H1 (cell line): ENCODE data around the gene NTRK2. TPM values are rescaled to one million over a fixed set of nuclear protein-coding genes. Genes with fewer than 3 reads are reported as not detected.

Experiments used
- ATF3 ChIP-seq: IDR thresholded peaks from 2 replicates; pipeline ENCODE4 v1.6.1; 2011; ENCODE audit warnings: low read depth, mild to moderate bottlenecking, low read length; ENCODE audit not compliant: insufficient read depth
- BACH1 ChIP-seq: IDR thresholded peaks from 2 replicates; pipeline ENCODE4 v1.6.1; 2012; ENCODE audit warnings: low read length, improper control_type of control experiment
- BRCA1 ChIP-seq: IDR thresholded peaks from 2 replicates; pipeline ENCODE4 v1.6.1; 2012; ENCODE audit warnings: low read depth, low read length, improper control_type of control experiment
- CHD2 ChIP-seq: IDR thresholded peaks from 2 replicates; pipeline ENCODE4 v1.6.1; 2012; ENCODE audit warnings: low read length, improper control_type of control experiment
- CTBP2 ChIP-seq: IDR thresholded peaks from 2 replicates; pipeline ENCODE4 v1.7.0; 2011; ENCODE audit warnings: borderline replicate concordance, mild to moderate bottlenecking, moderate library complexity, mixed read lengths, low read length; ENCODE audit not compliant: insufficient read depth, insufficient read length
- E2F6 ChIP-seq: IDR thresholded peaks from 2 replicates; pipeline ENCODE4 v1.6.1; 2012; ENCODE audit warnings: inconsistent platforms
- EGR1 ChIP-seq: IDR thresholded peaks from 2 replicates; pipeline ENCODE4 v1.6.1; 2011; ENCODE audit warnings: low read depth, low read length, borderline replicate concordance
- HDAC6 ChIP-seq: IDR thresholded peaks from one replicate; pipeline ENCODE4 v1.7.1; 2012; ENCODE audit warnings: low read depth, mild to moderate bottlenecking, inconsistent platforms, low read length, moderate library complexity
- JUND ChIP-seq: IDR thresholded peaks from 2 replicates; pipeline ENCODE4 v1.6.1; 2011; ENCODE audit warnings: mild to moderate bottlenecking, improper control_type of control experiment, low read length
- KDM1A ChIP-seq: fragments of 200-600, 300-600 bp; sonication (generic); IDR thresholded peaks from 2 replicates; pipeline ENCODE4 v1.7.1; 2016; ENCODE audit warnings: mild to moderate bottlenecking, low read length, borderline replicate concordance
- KDM4A ChIP-seq: IDR thresholded peaks from one replicate; pipeline ENCODE4 v1.7.1; 2012; ENCODE audit warnings: low read depth, mild to moderate bottlenecking, moderate library complexity, low read length, inconsistent platforms; ENCODE audit not compliant: severe bottlenecking
- KDM5A ChIP-seq: fragments of 200-600 bp; IDR thresholded peaks from 2 replicates; pipeline ENCODE4 v1.7.1; 2012; ENCODE audit warnings: mild to moderate bottlenecking, low read length, inconsistent platforms, mixed read lengths
- MAX ChIP-seq: IDR thresholded peaks from 2 replicates; pipeline ENCODE4 v1.6.1; 2012; ENCODE audit warnings: inconsistent platforms
- NRF1 ChIP-seq: IDR thresholded peaks from 2 replicates; pipeline ENCODE4 v1.6.1; 2011; ENCODE audit warnings: mild to moderate bottlenecking, low read depth, low read length, improper control_type of control experiment
- POU5F1 ChIP-seq: IDR thresholded peaks from 2 replicates; pipeline ENCODE4 v1.6.1; 2011; ENCODE audit warnings: low read depth, mild to moderate bottlenecking, low read length, moderate library complexity
- RFX5 ChIP-seq: IDR thresholded peaks from 2 replicates; pipeline ENCODE4 v1.6.1; 2011; ENCODE audit warnings: low read depth, low read length, improper control_type of control experiment, borderline replicate concordance
- SIRT6 ChIP-seq: IDR thresholded peaks from one replicate; pipeline ENCODE4 v1.7.1; 2012; ENCODE audit warnings: low read length, inconsistent platforms
- SIX5 ChIP-seq: IDR thresholded peaks from 2 replicates; pipeline ENCODE4 v1.6.1; 2011; ENCODE audit warnings: mild to moderate bottlenecking, low read depth, low read length
- SP2 ChIP-seq: IDR thresholded peaks from 2 replicates; pipeline ENCODE4 v1.6.1; 2012; ENCODE audit warnings: mild to moderate bottlenecking, low read length, inconsistent platforms
- TAF1 ChIP-seq: IDR thresholded peaks from 2 replicates; pipeline ENCODE4 v1.6.1; 2011; ENCODE audit warnings: mild to moderate bottlenecking, low read depth, low read length
- TBP ChIP-seq: IDR thresholded peaks from 2 replicates; pipeline ENCODE4 v1.6.1; 2011; ENCODE audit warnings: low read depth, low read length, improper control_type of control experiment
- TCF12 ChIP-seq: IDR thresholded peaks from 2 replicates; pipeline ENCODE4 v1.6.1; 2011; ENCODE audit warnings: low read depth, mild to moderate bottlenecking, low read length
- TEAD4 ChIP-seq: IDR thresholded peaks from 2 replicates; pipeline ENCODE4 v1.6.1; 2012; ENCODE audit warnings: low read depth, low read length, inconsistent platforms, mixed read lengths
- USF2 ChIP-seq: IDR thresholded peaks from 2 replicates; pipeline ENCODE4 v1.6.1; 2011; ENCODE audit warnings: low read length, improper control_type of control experiment
- YY1 ChIP-seq: IDR thresholded peaks from 2 replicates; pipeline ENCODE4 v1.6.1; 2011; ENCODE audit warnings: low read depth, mild to moderate bottlenecking, low read length
- polyA plus RNA-seq, 7 experiments: library from polyadenylated mRNA; depleted of rRNA in 3 of 7; stranded (reverse) in 5 of 7; unstranded in 2 of 7; fragments of >200 nt in 5 of 7; fragments of 200-250 nt in 2 of 7; gene quantifications; 1 replicate in 5 of 7; 2 replicates in 1 of 7; 4 replicates in 1 of 7; pipeline versions ENCODE4 v1.2.1 to v1.2.3, GENCODE V29; 2011 to 2013; ENCODE audit warnings: missing spikeins in 2 of 7, mixed read lengths in 2 of 7
- total RNA-seq: library from RNA; stranded (reverse); fragmentation: NEBNext Ultra II Directional; extraction: Animal tissue kit (Norgen Biotek cat#: 25700); gene quantifications from 2 replicates; pipeline ENCODE4 v1.2.1, GENCODE V29; 2021

Gene NTRK2
- total and polyA plus RNA-seq, 2 of the 8 experiments (the other 6 are each of a cell fraction or from before 2014, with no cell fraction given), result 0.03 to 0.04 TPM

DNA sequence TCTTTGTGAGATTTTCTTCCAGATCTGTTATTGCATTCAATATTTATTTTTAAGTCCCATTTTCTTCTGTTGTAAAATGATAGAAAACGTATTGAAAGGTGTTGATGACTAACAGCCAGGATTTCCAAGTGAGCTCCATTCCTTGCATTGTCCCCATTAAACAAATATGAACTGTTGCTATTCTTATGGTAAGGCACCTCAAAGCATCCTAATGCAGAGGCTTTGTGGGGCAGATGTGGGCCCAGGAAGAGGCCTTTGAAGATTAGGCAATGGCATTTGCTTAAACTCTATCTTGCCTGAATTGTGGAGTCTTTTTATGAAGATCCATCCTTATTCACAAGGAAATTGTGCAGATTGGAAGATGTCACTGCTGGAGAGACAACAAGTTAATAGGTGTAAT lies 38.9 kb downstream of the NTRK2 start (continued):
- TF ChIP-seq HDAC6 (no peak), BRCA1 (no peak), KDM5A (no peak), TAF1 (no peak), CTBP2 (no peak), JUND (peak; percentile 58; the same call in 1 of the 2 replicates), E2F6 (no peak), KDM4A (no peak), TCF12 (0 out of 2 replicates have a peak, but pooled peaks have one; percentile 75), CHD2 (no peak), TBP (no peak), RFX5 (no peak), TEAD4 (peak; percentile 58; the same call in 1 of the 2 replicates), NRF1 (no peak), POU5F1 (peak; percentile 95), SIX5 (no peak), SIRT6 (no peak), KDM1A (no peak), BACH1 (no peak), EGR1 (no peak), SP2 (no peak), MAX (no peak), ATF3 (no peak), YY1 (0 out of 2 replicates have a peak, but pooled peaks have one; percentile 19), USF2 (no peak)
